Smooth muscle cell (in vitro differentiated cells): ENCODE data around the gene CYB5R3. TPM values are rescaled to one million over a fixed set of nuclear protein-coding genes. Genes with fewer than 3 reads are reported as not detected.
"Not testable (repeated sequence)": the region's sequence is repeated elsewhere in the genome, so short reads cannot be mapped to it uniquely, and the experiment has no call there.

Source experiments
- DNase-seq: peaks from one replicate; lab custom pipeline; 2025; ENCODE audit not compliant: unreplicated experiment; lab: John Stamatoyannopoulos, UW
- H2AFZ ChIP-seq: fragments of 200-600 bp; sonication (generic); 2 replicates; pipeline ENCODE4 v1.6.0; 2016; ENCODE audit warnings: antibody characterized with exemption, low read depth, mild to moderate bottlenecking
- H3F3A ChIP-seq: fragments of 200-600 bp; sonication (generic); 2 replicates; pipeline ENCODE4 v1.6.0; 2017; ENCODE audit warnings: antibody characterized with exemption, low read depth
- H3K27ac ChIP-seq: fragments of 200-600 bp; sonication (generic); 2 replicates; pipeline ENCODE4 v1.5.1; 2016; ENCODE audit warnings: low read depth, mild to moderate bottlenecking
- H3K27me3 ChIP-seq: fragments of 200-600 bp; sonication (generic); 2 replicates; pipeline ENCODE4 v1.6.1; 2016; ENCODE audit warnings: low read depth, mild to moderate bottlenecking
- H3K36me3 ChIP-seq: fragments of 200-600 bp; sonication (generic); 2 replicates; pipeline ENCODE4 v1.5.1; 2016; ENCODE audit warnings: low read depth
- H3K4me1 ChIP-seq: fragments of 200-600 bp; sonication (generic); 2 replicates; pipeline ENCODE4 v1.5.1; 2016; ENCODE audit warnings: low read depth
- H3K4me2 ChIP-seq: fragments of 200-600 bp; sonication (generic); 2 replicates; pipeline ENCODE4 v1.6.0; 2016; ENCODE audit warnings: mild to moderate bottlenecking
- H3K4me3 ChIP-seq: fragments of 200-600 bp; sonication (generic); 2 replicates; pipeline ENCODE4 v1.5.1; 2016; ENCODE audit warnings: mild to moderate bottlenecking
- H3K79me2 ChIP-seq: fragments of 200-600 bp; sonication (generic); 2 replicates; pipeline ENCODE4 v1.6.0; 2016; ENCODE audit warnings: low read depth, mild to moderate bottlenecking
- H3K9ac ChIP-seq: fragments of 200-600 bp; sonication (generic); 2 replicates; pipeline ENCODE4 v1.6.0; 2016; ENCODE audit warnings: low read depth
- H3K9me3 ChIP-seq: fragments of 200-600 bp; sonication (generic); replicated peaks from 2 replicates; pipeline ENCODE4 v1.5.1; 2016; ENCODE audit warnings: low read depth
- H4K20me1 ChIP-seq: fragments of 200-600 bp; sonication (generic); 2 replicates; pipeline ENCODE4 v1.6.0; 2016; ENCODE audit warnings: low read depth
- CTCF ChIP-seq: fragments of 200-600 bp; sonication (generic); IDR thresholded peaks from 2 replicates; pipeline ENCODE4 v1.5.1; 2017; ENCODE audit warnings: borderline replicate concordance, mild to moderate bottlenecking, antibody characterized with exemption; ENCODE audit not compliant: insufficient read depth, poor library complexity, severe bottlenecking
- WGBS: methylation state at CpG from one replicate; pipeline ENCODE4 v1.1.7; 2016; ENCODE audit warnings: low lambda C conversion rate; 5-methylcytosine and 5-hydroxymethylcytosine counted together
- polyA plus RNA-seq: library from polyadenylated mRNA; unstranded; fragments of >200 nt; fragmentation: Nextera tagmentation; extraction: Ambion mirVana; gene quantifications from 2 replicates; pipeline ENCODE4 v1.2.1, GENCODE V29; 2016
- total RNA-seq: library from RNA; depleted of rRNA; stranded (reverse); fragments of >200 nt; gene quantifications from 2 replicates; pipeline ENCODE4 v1.2.3, GENCODE V29; 2014

The CYB5R3 gene
- total and polyA plus RNA-seq, 2 experiments from 2014 or later = 76.8 to 365 TPM

- no peak overlapping the region for H2AFZ ChIP-seq
- DNase-seq = peak; percentile 47
- TF ChIP-seq CTCF = no peak
- H3F3A ChIP-seq = peaks cover 11% of the 10 kb centered on the region
- no peaks in the 10 kb centered on the region for H3K9me3 ChIP-seq
- peak overlapping the region; percentile 83 for H3K4me3 ChIP-seq
- H3K79me2 ChIP-seq = peaks cover 5% of the 10 kb centered on the region
- WGBS = 9% methylated on average over 57 of the region's 64 CpGs
- H3K27ac ChIP-seq = no peak overlapping the region
- no peaks in the 10 kb centered on the region for H4K20me1 ChIP-seq
- H3K36me3 ChIP-seq = no peaks in the 10 kb centered on the region
- H3K4me2 ChIP-seq = peak overlapping the region; percentile 97
- H3K27me3 ChIP-seq = no peaks in the 10 kb centered on the region
- H3K9ac ChIP-seq = peak overlapping the region; percentile 84
- no peaks in the 10 kb centered on the region for H3K4me1 ChIP-seq
Observed at GRCh38 chr22:42581762-42582716, 67.2 kb downstream of the CYB5R3 start.

GRCh38 chr22:42581194-42581761 is 67.9 kb downstream of the CYB5R3 start:
- not testable (repeated sequence) for H2AFZ ChIP-seq, H3K9me3 ChIP-seq, H3K79me2 ChIP-seq, H3K27me3 ChIP-seq, H3K36me3 ChIP-seq, DNase-seq, H4K20me1 ChIP-seq, H3K4me1 ChIP-seq, H3K27ac ChIP-seq
- Histone ChIP-seq H3K4me2 (peak overlapping the region; percentile 97), H3K9ac (peak overlapping the region; percentile 84), H3F3A (peaks cover 11% of the 10 kb centered on the region), H3K4me3 (peak overlapping the region; percentile 83)
- 2% methylated on average over 10 of the region's 22 CpGs for WGBS

DNA sequence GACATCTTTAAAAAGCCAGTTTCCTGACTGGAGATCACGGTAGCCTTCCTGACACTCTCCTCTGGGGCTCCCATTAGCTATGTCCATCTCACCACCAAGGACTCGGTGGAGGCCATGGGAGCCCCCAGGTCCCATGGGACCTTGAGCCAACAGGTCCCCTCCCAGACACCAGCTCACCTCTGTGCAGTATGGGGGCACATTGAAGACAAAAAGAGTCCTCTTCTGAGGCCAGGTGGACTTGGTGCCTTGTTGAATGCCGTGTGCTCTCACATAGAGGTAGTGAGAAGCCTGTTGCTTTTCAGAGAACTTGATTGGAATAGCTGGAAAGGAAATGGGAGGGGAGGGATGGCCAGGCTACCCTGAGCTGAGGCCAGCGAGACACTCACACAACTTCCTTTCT is 69.2 kb downstream of the CYB5R3 start:
- WGBS = 95% methylated on average over 3 of the region's 4 CpGs

DNA sequence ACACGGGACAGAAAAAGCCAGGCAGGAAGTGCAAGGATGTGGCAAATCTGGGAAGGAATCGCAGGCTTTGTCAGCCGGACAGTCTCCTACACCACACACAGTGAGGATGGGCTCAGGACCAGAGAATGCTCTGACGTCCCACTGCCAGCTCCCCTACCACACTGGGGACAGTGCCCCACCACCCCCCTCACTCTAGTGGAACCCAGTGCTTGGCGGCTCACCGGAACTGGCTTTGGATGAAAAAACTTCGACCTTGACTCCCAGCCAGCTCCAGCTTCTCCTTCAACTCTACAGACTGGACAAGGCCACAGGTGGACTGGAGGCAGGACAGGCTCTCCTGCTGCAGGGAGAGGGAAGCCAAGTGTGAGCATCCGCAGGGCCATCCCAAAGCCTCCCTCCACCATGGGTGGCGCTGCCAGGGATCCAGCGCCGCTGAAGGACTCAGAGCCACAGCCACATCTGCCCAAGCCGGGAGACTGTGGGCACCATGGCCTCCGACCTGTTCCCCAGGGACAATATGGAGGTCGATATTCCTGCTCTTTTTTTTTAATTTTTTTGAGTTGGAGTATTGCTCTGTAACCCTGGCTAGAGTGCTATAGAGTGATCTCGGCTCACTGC is 71.5 kb downstream of the CYB5R3 start:
- Histone ChIP-seq H3K36me3 (no peaks in the 10 kb centered on the region), H3K4me1 (no peaks in the 10 kb centered on the region), H4K20me1 (no peaks in the 10 kb centered on the region), H3K79me2 (peaks cover 5% of the 10 kb centered on the region), H3K4me3 (no peak overlapping the region), H3K9me3 (no peaks in the 10 kb centered on the region), H3K27me3 (no peaks in the 10 kb centered on the region), H3K9ac (no peak overlapping the region), H3F3A (peaks cover 5% of the 10 kb centered on the region), H3K27ac (no peak overlapping the region), H3K4me2 (no peak overlapping the region), H2AFZ (no peak overlapping the region)
- no peak for TF ChIP-seq CTCF
- 97% methylated on average over 15 of the region's 15 CpGs for WGBS
- no peak for DNase-seq

More for the DNA sequence above, 69.2 kb downstream of the CYB5R3 start:
- H3K4me2 ChIP-seq, H3K36me3 ChIP-seq, H3K9ac ChIP-seq, H3K27me3 ChIP-seq, H4K20me1 ChIP-seq, H2AFZ ChIP-seq, DNase-seq, H3K4me3 ChIP-seq, H3K79me2 ChIP-seq, H3K9me3 ChIP-seq, H3K4me1 ChIP-seq, H3K27ac ChIP-seq: not testable (repeated sequence)
- peaks cover 11% of the 10 kb centered on the region for H3F3A ChIP-seq

DNA sequence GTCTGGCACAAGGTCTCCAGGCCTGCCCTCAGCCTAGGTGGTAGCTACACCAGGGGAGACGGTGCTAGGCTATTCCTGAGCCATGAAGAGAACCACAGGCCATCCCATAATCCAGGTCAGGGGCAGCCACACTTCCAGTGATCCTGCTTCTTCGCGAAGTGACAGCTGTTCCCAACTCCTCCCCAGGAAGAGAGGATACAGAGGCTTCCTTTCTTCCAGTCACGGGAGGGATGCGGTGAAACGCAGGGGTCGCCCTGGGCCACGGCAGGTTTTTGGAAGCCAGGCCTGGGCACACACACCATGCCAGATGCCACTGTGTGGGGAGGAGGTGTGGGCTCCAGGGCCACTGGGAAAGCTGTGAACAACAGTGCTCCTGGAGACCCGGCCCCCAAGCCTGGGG is 72.1 kb downstream of the CYB5R3 start:
- not testable (repeated sequence) for H3F3A ChIP-seq, DNase-seq, H4K20me1 ChIP-seq, H3K27ac ChIP-seq, H3K4me2 ChIP-seq, H3K4me3 ChIP-seq, H3K36me3 ChIP-seq, H3K9me3 ChIP-seq, H3K4me1 ChIP-seq, H3K27me3 ChIP-seq, H3K9ac ChIP-seq, H2AFZ ChIP-seq, H3K79me2 ChIP-seq
- 98% methylated on average over 8 of the region's 9 CpGs for WGBS

DNA sequence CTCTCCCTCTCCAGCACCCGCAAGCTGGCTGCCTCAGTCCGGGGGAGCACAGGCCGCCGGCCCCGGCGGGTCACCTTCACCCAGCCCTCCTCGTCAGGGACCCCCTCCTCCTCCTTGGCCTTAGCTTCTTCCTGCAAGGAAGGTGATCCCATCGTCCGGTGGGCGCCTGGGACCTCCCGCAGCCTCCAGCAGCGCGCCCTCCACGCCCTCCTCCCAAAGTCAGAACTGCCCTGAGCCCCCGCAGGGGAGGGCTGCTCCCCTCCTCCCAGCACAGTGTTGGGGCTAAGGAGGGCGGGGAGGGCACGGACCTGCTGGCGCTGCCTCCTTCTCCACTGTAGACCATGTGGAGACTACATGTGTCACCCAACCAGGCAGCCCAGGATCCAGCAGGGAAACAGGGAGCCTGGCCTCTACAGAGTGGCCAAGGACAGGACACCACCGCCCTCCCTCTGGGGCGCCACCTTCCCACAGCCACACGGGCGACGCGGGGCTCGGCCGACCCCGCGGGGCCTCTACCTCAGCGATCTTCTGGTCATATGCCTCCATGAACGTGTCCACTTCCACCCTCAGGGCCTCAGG is 73.1 kb downstream of the CYB5R3 start:
- DNase-seq, H3K4me1 ChIP-seq, H3F3A ChIP-seq, H3K9me3 ChIP-seq, H3K4me3 ChIP-seq, H3K27me3 ChIP-seq, H3K79me2 ChIP-seq, H2AFZ ChIP-seq, H3K4me2 ChIP-seq, H3K27ac ChIP-seq, H3K36me3 ChIP-seq, H4K20me1 ChIP-seq, H3K9ac ChIP-seq: not testable (repeated sequence)
- 94% methylated on average over 24 of the region's 30 CpGs for WGBS
